GM18499 (cell line): ENCODE measurements around the gene AAK1.
"Not testable (repeated sequence)": the region's sequence is repeated elsewhere in the genome, so short reads cannot be mapped to it uniquely, and the experiment has no call there.

ENCODE experiments used
- ATAC-seq: cut with Tn5 transposase; IDR thresholded peaks from one replicate; pipeline ENCODE4 v1.9.1; 2021; ENCODE audit warnings: moderate number of reproducible peaks; ENCODE audit not compliant: insufficient read depth, unreplicated experiment

AAK1 gene

DNA sequence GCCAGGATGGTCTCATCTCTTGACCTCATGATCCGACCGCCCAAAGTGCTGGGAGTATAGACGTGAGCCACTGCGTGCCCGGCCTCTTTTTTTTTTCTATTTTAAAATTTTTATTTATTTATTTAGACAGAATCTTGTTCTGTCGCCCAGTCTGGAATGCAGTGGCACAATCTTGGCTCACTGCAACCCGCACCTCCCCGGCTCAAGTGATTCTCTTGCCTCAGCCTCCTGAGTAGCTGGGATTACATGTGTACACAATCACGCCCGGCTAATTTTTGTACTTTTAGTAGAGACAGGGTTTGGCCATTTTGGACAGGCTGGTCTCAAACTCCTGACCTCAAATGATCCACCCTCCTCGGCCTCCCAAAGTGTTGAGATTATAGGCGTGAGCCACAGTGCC, 93.0 kb downstream of the AAK1 start:
- not testable (repeated sequence) for ATAC-seq

GRCh38 chr2:69549421-69549820, 94.1 kb downstream of the AAK1 start:
- ATAC-seq, result no peak

- no peak for ATAC-seq
Observed at GRCh38 chr2:69547984-69548715, 95.4 kb downstream of the AAK1 start.

DNA sequence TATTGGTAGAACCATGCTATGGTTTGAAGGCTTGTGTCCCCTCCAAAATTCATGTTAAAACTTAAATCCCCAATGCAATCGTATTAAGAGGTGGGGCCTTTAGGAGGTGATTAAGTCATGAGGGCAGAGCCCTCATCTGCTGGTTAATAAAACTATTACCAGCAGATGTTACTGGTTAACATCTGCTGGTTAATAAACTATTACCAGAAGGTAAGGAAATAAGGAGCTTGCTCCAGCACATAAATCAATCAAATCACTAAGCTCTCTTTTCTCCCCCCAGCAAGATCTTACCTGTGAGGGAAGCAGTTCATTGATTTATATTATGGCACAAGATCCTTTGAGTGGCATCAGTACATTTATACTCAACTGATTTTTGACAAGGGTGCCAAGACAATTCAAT, 96.9 kb downstream of the AAK1 start:
- ATAC-seq, result no peak

DNA sequence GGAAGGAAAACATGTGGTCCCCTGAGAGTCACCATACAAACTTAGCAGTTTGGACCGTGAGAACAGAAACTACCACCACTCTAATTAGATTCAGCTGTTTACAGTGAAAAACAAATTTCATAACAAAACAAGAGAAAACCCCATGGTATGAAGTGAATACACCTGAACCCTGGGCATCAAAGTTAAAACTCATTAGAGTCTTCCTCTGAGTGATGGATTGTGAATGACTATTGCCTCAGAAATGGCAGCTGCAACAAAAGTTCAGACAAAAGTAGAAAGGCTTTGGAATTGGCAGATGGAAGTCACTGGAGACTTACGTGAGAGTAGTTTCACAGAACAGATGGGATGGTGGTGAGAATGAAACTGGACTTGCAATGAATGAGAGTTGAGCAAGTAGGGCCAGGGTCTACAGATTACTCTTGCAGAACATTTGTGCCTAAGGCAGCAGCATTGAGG, 98.0 kb downstream of the AAK1 start:
- no peak for ATAC-seq

- no peak for ATAC-seq
Observed at GRCh38 chr2:69544951-69545350, 98.6 kb downstream of the AAK1 start.

DNA sequence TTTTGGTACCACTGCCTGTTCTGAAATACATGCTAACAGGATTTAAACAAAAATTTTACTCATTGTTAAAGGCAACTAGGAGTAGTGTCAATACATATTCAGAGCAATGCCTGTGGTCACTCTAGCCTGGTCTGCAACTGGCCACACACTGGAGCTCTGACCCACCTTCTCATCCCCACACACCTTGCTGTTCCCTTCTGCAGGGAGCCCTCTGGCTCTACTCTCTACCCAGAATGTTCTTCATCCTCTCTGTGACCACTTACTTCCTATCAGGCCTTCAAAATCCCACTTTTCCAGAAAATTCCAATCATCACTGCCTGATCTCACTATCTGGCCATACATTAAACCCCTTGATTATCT, 104.0 kb downstream of the AAK1 start:
- ATAC-seq, result no peak

DNA sequence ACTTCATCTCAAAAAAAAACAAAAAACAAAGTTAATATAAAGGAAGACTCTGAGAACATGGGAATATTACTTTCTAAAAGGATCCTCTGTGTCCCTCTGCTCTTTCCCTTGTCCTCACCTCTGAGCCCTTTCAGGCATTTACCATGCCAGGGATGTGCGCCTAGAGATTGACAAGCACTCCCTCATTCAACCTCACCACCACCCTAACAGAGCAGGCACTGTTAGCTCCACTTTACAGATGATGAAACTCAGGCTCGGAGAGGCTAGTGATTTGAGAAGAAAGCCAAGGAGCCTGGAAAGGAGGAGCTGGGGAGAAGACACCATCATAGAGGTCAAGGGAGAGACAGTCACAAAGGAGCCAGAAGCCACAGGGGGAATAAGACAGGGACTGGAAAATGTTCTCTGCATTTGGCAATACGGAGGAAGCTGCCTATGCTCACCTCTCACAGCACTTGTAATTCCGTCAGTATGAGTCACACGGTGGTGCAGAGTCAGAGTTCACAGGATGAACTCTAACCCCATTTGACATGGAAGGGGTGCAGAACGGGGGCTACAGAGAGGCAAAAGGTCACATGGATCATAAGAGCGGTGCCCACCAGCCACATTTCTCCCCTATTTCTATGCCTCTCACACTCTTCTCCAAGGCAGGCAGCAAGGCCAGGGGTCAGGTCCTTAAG, 104.5 kb downstream of the AAK1 start:
- no peak for ATAC-seq

- no peak for ATAC-seq
Observed at GRCh38 chr2:69538249-69538648, 105.3 kb downstream of the AAK1 start.

GRCh38 chr2:69535817-69536241, 107.7 kb downstream of the AAK1 start:
- peak; percentile 54 for ATAC-seq

DNA sequence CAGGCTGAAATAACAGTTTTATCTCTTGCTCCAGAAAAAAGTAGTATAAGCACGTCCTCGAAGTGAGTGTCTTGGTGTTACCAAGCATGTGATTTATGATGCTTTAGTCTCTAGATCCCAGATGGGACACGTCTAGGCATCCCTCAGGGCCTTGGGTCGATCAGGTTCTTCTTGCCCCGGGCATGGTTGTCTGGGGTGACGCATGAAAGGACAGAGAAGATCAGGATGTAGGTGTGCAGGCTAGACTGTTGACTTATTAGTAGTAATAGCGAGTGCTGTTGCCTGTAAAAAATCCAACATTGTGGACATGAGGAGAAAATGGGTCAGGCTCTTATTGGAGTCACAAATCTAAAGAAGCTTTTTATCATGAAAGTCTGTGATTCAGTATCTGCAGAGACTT, 112.4 kb downstream of the AAK1 start:
- no peak for ATAC-seq

- ATAC-seq, result no peak
Observed at GRCh38 chr2:69529480-69529879, 114.1 kb downstream of the AAK1 start.

DNA sequence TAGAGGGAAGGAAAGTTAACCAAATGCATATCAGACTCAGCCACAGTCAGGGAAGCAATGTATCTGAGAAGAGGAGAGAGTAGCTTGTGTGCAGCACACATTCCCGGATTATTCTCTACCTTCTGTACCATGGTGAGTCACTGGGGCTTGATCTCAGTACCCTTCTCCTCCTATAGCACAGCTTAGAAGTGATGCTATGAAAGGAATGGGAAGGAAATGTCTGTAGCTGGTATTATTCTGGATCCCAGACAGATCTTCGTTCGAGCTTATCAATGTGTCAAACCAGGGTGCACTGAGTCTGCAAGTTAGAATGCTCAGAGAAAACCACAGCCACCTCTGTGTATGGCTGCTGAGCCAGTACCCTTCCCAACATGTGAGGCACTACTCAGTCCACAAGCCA, 118.3 kb downstream of the AAK1 start:
- no peak for ATAC-seq

DNA sequence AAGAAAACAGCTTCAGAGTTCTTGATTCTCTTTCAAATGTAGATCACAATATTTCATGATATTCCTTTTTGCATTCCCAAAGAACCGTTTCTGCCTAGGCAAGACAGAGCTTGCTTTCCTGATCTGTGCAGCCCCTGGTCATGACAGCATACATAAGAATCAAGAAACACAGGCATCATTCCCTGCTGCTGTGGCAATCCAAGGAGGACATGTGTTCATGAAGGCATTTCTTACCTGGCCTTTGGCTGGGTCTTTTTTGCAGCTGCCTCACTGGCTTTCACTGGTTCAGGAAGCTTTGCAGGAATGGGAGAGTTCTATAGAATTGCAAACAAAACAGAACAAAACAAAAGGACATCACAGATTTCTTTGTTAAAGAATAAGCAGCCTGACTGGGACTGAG, 118.7 kb downstream of the AAK1 start:
- ATAC-seq, result no peak

- no peak for ATAC-seq
Observed at GRCh38 chr2:69521747-69522146, 121.8 kb downstream of the AAK1 start.

- no peak for ATAC-seq
Observed at GRCh38 chr2:69518841-69519240, 124.7 kb downstream of the AAK1 start.

- no peak for ATAC-seq
Observed at GRCh38 chr2:69517410-69517809, 126.1 kb downstream of the AAK1 start.

DNA sequence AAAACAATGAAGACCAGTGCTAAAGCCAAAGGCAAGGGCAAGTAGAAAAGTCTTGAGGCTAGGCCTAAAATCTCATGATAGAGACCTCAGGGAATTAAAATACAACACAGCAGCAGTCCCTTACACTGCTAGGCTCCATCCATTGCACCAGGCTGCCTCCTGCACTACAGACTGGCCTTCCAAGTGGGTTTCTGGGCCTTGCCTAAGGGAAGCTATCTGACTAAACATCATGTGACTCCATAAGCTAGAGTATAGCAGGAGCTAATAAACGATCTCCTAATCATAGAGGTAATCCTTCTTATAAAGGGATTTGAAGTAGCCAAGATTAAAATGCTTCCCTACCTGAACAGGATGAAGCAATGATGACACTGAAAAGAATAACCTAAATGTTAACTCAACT, 128.7 kb downstream of the AAK1 start:
- no peak for ATAC-seq

GRCh38 chr2:69514406-69514805, 129.1 kb downstream of the AAK1 start:
- ATAC-seq, result no peak

DNA sequence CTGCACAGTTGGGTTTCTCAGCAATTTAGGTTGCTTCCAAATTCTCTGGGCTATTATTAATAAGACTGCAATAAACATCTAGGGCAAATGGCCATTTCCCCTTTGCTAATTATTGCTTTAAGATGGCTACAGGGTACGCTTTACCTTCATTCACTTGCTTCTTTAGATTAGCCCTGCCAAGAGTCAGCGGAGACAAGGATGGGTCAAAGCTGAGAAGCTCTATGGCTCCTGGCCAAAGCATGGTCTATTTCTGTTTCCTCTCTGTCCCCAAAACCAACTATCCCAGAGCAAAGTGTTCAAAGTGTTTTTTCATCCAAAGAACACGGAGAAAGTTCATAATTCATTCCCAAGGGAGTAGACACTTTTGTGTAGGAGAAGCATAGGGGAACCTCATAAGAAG, 131.1 kb downstream of the AAK1 start:
- no peak for ATAC-seq

DNA sequence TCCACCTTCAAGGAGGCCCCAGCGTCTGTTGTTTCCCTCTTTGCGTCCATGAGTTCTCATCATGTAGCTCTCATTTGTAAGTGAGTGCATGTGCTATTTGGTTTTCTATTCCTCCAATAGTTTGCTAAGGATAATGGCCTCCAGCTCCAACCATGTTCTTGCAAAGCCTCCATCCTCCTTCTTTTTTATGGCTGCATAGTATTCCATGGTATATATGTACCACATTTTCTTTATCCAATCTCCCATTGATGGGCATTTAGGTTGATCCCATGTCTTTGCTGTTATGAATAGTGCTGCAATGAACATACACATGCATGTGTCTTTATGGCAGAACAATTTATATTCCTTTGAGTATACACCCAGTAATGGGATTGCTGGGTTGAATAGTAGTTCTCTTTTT, 133.3 kb downstream of the AAK1 start:
- no peak for ATAC-seq

DNA sequence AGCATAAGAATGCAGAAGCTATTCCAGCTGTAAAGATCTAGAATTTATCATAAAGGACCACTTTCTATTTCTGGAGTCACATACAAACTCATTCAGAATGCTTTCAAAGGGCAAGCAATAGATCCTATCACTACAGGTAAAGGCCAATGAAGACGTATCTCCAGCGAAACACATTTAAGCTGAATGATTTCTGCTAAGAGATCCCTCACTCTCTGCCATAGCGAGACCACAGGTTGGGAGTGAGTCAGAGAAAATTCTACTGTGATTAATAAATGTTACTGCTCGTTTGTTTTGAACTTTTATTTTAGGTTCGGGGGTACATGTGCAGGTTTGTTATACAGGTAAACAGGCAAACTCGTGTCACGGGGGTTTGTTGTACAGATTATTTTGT, 133.8 kb downstream of the AAK1 start:
- ATAC-seq, result no peak
